CD4-positive, alpha-beta T cell treated with Interleukin-21 for 1 hour (primary cell): Measurements from ENCODE around the gene FAT3.

Source experiments
- DNase-seq: peaks from one replicate; pipeline ENCODE4 v3.0.0-alpha.2; 2020

FAT3 gene

DNA sequence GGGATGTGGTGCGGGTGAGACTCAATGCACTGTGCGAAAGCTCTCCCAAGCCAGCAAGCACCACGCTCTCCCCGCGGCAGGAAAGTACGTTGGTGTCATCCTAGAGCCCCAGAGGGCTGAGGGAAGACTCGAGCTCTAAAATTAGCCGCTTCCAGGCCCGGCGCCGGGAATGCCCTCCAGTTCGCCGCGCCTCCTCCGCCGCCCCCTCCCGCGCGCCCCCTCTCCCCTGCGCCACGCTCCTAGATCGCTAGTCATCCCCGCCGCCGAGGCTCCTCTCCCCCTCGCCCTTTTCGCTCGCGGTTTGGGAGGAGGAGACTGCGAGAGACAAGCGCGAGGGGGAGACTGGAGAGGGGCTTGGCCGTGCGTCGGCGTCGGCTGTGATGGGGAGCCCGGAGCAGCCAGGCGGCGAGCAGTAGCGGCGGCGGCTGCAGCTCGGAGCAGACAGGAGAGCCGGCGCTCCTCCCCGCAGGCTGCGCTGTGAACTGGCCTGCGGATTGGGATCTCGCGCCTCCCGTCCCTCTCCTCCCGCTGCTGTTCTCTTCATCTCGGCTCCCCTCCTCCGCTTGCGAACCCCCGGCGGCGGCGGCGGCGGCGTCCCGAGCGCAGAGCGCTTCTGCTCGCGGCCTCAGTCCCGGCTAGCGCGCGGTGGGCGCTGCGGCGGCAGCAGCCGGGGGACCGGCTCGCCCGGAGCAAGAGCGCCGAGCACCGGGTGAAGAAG lies at the start of gene FAT3:
TSS of gene FAT3 (plus strand) at position 412 of the 718 bp plus-strand sequence. CDS start 127,295 bp downstream, outside the sequence.
- DNase-seq = no peak

DNA sequence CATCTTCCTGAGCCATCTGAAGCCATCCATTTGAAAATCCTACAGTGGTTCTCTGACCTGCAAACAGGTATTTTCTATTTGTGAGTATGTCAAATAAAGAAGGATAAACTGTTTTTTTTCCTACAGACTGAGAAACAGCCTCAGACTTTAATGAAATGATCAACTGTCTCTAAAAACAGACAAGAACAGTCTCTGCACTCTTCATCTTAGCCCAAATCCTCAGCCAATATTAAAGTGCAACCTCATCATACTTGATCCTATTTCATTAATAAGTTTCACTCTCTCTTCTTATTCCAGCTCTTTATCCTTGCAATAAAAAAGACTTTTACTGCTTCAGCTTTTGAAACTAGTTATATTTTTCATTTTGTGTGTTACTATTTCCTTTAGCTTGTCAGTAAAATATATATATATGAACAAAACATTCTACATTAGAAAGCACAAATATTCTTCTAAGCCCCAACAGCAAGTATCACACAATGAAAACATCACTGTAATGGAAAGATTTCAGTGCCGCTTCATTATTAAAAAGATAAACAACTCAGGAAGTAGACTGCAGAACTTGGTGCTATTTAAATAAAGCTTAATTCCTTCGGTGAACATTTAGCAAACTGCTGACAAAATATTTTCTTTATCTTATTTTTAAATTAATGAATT lies 45.5 kb upstream of the FAT3 start:
- DNase-seq = no peak

DNA sequence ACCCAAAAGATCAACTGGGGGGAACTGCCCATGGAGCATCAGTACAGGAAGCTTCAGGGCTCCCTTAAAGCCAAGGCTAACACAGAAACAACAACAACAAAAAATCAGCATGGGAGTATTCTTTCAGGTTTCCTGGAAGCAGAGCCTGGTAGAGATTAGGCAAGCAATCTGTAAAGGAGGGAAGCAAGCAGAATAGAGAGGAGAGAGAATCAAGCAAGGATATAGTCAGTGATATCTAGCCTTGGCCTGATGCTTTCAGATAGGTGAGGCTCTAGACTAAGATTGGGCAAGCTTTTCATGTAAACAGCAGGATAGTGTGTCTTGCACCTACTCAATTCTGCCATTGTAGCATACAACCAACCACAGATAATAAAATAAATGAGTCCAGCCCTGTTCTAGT lies 44.4 kb upstream of the FAT3 start:
- DNase-seq = no peak

DNA sequence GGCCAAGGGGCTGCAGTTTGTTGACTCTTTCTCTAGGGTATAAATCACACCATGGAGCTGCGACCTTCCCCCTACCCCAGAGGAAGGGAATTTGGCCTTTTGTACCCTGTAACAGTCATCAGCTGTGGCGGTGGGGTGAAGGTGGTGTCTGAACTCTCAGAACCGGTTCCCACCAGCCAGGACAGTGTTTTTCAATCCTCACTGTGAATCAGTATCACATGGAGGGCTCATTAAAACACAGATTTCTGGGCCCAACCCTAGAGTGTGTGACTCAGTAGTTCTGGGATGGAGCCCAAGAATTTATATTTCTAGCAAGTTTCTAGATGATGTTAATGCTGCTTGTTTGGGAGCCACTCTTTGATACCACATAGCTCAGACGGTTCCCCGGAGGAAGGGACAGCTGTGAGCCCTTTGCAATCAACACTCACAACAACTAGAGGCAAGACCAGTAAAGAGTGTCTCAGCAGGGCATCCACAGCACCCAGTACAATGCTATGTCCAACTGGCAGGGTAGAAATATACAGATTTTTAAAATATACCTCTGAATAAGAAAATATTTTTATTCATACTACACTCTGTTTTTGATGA lies 43.9 kb upstream of the FAT3 start:
- no peak for DNase-seq

DNA sequence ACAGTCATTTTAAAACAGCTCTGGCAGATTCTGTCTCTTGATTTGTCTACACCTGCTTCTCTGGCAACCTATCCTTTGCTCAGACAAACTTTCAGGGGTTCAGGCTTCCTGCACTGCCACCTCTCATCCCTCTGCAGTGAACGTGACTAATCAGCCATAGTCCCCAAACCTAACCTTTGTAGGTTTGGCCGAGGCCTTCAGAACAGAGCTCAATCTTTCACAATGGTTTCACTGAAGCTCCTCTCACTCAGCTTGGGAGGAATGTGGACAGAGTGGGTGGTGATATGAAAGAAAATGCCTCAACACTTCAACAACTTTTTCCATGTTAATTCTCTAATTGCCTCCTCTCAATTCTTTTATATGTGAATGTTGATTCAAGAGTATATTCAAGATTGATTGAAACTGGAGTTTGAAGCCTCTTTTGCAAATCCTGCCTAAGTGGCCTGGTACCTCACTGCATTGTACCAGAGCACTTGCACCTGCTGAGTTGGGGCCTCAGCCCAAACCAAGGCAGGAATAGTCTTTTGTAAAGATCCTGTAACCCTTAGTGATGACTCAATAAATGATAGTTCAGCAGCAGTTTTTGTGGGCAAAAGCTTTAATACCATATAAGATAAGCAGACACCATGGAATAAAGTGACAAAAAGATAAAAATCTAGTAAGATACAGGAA lies 33.9 kb upstream of the FAT3 start:
- no peak for DNase-seq

DNA sequence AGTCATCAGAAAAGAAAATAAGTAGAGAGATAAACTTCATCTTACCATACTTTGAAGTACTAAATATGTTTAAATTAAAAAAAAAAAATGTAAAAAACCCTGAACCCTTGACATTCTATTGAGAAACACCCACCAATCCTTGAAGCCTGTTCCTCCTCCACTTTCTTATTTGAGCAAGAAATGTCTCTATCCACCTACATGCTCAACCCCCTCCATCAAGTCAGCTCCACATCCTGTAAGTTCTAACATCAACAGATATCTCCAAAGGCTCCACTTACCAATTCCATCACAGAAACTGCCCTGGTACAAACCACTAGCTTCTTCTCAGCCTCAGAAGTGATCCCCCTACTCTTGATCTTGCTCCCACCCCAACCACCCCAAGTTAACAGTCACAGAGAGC lies 32.5 kb upstream of the FAT3 start:
- DNase-seq = no peak

DNA sequence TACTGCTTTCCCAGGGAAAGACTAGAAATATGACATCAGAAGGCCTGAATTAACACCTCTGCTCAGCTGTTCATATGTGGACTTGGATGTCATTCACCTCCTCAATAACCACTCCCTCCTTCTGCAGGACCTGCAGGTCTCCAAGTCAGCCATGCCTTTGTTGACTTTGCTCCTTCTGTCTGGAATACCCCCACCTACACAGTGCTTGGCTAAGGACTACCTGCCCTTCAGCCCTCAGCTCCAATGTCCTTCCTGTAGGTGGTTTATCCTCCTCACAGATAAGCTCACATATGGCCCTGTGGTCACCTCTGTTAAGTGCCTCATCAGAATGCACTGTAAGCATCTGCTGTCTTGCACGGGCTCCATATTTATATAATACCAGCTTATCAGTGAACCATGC lies 26.4 kb upstream of the FAT3 start:
- DNase-seq = no peak

DNA sequence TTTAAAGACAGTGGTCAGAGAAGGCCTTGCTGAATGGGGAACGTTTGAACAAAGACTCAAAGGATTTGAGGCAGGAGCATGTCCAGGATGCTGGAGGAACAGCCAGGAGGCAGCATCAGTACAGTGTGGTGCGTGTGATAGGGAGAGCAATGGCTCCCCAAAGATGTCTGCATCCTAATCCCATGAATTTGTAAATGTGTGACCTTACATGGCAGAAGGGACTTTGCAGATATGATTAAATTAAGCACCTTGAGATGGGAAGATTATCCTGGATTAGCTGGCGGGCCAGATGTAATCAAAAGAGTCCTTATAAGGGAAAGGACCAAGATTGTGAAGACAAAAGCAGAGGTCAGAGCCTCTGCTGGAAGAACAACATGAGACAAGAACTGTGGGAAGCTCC lies 24.6 kb upstream of the FAT3 start:
- DNase-seq = no peak

DNA sequence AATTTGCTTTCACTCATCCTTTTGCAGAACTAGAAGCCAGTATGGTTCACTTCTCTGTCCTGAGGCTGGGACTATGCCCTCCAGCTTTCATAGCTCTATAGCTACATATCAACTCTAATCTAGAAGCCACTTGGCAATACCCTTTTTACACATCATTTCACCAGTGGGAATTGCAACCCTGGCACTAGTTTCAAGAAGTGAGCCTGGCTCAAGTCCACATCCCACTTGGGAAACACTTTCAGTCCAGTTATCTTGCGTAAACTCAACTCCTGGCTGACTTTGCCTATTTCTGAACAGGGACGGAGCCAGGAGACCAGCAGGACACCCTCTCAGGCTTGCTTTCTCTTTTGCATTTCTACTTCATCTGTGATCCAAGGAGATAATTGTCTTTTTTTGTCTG lies 19.9 kb upstream of the FAT3 start:
- no peak for DNase-seq

DNA sequence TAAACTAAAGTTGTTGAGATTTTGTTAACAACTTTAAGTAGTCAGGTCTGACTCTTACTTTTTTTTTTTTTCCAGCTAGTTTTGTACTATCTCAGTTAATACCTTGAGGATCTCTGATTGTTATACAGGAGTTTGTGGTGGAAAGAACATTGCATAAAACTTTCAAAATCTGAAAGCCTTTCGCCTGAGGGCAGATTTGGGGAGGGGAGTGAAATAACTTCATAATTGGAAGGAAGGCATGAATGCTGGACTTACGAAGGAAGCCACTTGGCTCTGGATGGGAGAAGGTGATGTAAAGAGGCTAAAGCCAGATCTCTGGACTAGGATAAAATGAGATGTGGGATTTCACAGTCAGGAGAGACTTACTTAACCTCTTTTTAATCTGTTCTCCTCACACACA lies 18.2 kb upstream of the FAT3 start:
- DNase-seq = no peak

DNA sequence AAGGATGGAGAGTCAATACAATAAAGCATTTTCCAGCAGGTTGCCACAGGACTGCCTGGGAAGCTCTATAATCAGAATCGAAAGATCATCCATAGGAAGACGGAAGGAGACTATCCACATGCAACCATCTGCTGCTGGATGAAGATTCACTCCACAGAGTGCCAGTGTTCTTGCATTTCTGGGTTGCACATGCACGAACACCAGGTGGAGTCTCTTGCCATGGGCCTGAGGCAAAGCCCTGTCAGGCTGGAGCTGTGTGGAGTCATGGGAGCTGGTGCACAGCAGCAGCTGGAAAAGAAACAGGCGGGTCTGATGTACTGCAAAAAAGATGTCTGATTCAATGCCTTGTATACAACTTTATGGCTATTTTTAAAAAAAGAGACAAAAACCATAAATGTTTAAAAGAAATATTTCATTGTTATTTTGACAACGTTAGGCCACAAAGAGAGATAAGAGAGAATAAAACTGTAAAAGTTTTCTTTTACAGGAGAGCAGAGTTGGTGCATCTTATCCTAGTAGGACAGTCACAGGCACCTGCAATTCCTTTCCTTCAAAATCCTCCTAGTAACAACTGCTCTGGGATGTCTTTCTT lies 12.9 kb upstream of the FAT3 start:
- no peak for DNase-seq

DNA sequence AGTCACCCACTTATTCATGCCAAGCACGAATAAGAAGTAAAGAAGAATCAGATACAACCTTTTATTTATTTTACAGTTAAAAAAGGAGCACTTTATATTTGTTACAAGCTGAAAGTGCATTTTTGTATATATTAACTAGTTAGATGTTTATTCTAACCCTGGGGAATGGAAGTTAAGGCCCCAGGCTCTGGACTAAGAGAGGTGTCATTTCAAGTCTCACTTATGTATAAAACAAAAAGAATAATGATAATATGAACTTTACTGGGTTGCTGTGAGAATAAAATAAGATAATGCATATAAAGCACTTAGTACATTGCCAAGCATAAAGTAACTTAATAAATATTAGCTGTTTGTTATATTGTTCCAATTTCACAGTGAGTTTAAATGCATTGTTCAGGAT lies 12.1 kb upstream of the FAT3 start:
- DNase-seq = no peak

DNA sequence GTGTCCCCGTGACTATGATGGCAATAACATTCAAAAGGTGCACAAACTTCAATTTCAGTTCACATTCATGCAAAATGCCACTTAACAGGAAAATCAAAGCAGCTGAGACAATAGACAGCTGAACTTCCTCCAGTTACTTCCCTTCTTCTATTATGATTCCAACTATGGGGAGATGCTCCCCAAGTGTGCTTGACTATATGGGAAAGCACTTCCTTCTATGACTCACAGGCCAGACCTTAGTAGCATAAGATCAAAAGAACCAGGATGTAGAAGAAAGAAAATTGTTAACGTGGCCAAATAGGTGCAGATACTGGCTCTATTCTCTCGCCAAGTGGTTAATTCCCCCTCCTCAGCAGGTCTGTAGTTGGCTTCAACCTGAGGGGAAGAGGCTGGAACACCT lies 7.8 kb upstream of the FAT3 start:
- no peak for DNase-seq

DNA sequence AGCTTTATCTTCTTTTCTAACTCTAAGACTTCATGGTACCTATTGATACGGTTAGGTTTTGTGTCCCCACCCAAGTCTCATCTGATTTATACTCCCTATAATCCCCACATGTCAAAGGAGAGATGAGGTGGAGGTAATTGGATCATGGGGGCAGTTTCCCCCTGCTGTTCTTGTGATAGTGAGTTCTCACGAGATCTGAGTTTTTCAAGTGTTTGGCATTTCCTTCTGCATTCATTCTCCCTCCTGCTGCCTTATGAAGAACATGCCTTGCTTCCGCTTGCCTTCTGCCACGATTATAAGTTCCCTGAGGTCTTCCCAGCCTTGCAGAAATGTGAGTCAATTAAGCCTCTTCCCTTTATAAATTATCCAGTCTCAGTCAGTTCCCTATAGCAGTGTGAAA lies 5.1 kb upstream of the FAT3 start:
- DNase-seq = no peak

DNA sequence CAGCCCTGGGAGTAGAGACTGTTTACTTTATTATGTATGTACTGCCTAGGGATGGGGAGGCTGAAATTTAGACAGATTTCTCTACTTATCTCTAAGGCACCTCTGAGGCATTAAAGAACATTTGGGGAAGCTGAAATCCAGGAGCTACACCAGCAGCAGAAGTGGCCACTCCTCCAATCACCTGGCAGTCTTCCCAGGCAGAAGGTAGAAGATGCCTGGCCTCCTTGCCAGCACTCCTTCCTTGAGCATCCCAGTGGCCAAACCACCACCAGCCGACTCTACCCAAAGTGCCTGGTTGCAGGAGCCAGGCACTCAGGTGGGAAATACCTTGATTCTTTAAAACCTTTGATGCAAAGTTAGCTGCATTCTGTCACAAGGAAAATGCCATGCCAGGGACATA lies 1.9 kb upstream of the FAT3 start:
- no peak for DNase-seq

DNA sequence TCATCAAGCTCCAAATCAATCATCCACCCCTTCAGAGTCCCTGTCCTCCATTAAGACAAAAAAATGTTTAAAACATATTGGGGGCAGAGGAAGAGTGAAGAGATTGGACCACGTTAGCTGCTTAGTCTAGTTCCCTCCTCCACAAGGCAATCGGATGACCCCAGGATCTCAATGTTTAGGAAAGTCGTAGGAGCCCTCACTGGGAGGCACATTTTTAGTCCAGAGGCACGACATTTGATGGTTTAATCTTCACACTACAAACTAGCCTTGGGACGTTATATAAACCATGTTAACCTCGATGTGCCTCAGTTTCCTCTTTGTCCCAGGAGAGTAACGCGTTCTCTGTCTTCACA lies 588 bp upstream of the FAT3 start:
- DNase-seq = no peak

DNA sequence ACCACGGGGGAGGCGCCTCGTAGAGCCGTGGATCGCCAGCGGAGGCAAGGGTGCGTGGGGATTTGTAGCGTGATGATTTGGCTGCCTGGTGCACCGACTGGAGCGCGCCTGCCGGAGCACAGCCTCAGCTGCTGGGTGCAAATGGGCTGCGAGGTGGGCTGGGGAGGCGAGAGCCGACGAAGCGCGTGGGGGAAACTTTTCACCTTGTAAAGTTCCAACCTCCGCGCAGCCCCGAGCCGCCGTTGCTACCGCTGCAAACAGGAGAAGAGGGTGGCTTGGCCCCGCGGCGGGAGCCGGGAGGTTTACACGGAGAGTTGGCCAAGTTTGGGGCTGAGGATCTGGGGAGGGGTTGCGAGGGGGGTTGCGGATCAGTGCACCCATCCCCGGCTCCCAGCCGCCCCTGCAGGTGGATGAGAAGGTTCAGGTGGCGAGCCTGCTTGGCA lies 528 bp downstream of the FAT3 start:
- no peak for DNase-seq

DNA sequence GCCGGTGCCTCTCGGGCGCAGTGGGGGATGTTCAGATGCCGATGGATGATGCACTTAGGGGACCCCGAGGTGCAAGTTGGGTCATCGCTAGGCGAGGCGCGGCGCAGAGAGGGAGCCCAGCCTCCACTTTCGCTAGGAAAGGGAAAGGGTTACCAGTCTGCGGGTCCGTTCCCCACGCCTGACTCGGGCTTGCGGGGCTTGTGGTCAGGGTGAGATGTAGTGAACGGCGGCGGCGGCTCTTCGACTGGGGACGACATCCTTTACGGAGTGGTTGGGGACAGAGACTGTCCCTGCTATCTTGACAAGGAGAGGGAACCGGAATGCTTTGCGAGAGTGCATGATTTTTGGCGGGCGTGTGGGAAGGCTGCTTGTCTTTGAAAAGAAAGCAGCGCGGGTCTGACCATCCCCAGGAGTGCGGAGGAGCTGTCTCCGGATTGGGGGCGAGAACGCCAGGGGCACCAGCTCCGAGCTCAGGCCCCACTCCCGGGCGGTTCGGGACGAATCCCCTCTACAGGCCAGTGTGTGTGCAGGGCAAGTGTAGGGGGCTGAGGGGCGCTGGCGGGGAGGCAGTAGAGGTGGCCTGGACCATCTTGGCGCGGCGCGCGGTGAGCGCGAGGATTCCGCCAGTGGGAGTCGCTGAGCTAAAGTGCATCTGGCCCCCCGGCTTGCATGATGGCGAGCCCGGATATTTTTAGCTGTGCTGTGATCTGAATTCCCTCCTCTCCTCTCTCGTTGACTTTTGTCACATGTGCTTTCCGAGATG lies 1.1 kb downstream of the FAT3 start:
- no peak for DNase-seq

DNA sequence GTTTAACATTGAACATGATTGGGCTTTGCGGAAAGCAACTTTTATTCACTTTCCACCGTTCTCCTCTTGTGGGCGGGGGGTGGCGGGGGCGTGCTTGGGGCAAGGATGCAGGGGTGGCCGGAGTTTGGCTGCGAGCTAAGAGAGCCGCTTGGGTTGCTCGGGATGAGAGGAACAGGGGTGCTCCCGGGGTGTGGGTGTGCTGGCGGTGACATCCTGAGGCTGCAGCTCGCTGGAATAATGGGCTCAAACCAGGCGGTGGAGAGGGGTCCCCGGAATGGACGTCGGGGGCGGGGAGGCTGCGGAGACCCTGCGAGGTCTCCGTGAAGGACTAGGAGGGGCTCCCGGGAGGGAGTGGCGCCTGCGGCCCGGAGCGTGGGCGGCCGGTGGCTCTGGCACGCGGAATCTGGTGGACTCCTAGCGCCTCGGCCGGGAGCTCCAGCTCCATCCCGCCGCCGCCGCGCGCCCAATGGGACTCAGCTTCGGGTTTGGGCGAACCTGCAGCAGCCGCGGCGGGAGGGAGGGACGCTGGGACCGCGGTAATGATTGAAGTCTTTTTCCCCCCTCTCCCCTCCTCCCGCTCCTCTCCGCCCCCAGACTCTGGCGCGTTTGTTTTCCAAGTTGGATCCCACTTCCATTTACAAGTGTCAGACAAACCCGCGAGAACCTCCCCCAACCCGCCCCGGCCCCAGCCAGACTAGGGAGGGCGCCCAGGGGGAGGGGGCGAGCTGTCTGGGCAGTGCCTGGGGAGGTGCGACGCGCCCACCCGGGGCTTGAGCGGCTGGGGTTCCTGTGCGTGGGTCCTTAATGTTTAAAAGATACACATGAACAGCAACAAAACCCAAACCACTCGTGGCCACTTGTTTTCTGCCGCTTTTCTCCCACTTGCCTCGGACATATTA lies 2.0 kb downstream of the FAT3 start:
- DNase-seq = no peak

DNA sequence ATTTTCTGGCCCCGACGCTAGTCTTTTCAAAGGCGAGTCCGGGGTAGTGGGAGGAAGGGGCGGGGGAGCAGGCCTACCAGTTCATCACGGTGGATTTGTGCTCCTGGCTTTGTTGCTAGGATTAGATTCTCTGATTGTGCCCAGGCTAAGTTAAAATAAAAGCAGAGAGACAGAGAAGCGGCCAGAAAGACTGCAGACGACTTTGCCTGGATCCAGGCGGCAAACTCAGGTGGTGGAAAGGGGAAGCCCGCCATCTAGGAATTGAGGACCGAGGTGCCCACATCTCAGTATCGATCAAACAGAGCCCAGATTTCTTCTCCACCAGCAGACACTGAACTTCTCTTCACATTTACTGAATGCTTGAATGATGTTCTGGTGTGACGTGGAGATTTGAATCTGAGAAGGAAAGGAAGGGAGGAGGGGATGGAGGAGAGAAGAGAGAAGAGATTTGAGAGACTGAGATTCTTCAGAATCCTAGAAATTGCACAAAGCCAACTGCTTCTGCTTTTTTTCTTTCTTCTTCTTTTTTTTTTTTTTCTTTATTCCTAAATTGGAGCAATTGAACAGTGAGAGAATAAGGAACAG lies 2.7 kb downstream of the FAT3 start:
- DNase-seq = no peak
